ENCODE data around the gene POGLUT3. TPM values are rescaled to one million over a fixed set of nuclear protein-coding genes. Genes with fewer than 3 reads are reported as not detected.

Gene POGLUT3
- 26.9 and 37.2 TPM in 2 replicates for total RNA-seq (2014; rRNA removed; shearing (Covaris generic))

- H3K4me3 ChIP-seq = peak within 1 kb of the TSS; percentile 62
- no peaks in the 10 kb centered on the region for H3K9me3 ChIP-seq (replicated peaks)
- no peaks in the 10 kb centered on the region for H3K36me3 ChIP-seq
- H3K27me3 ChIP-seq (replicated peaks) = no peaks in the 10 kb centered on the region
- H3K27ac ChIP-seq = peak within 1 kb of the TSS; percentile 96
- H3K4me1 ChIP-seq (replicated peaks) = peaks cover 3% of the 10 kb centered on the region
- DNase-seq (ENCODE audit: low read depth in 1 of 2, low spot score in 2 of 2) = peak; percentile 50 to 55
These were observed at the start of gene POGLUT3 for GRCh38 chr11:108498046-108498815. TSS of gene POGLUT3 (minus strand) at chr11:108498384. CDS start at chr11:108498366, 18 bp downstream.

GRCh38 chr11:108545909-108546501 lies 47.8 kb upstream of the POGLUT3 start:
- H3K4me3 ChIP-seq = no peak overlapping the region
- H3K4me1 ChIP-seq (replicated peaks) = no peaks in the 10 kb centered on the region
- H3K27ac ChIP-seq = no peak overlapping the region
- H3K27me3 ChIP-seq (replicated peaks) = no peaks in the 10 kb centered on the region
- H3K9me3 ChIP-seq (replicated peaks) = no peaks in the 10 kb centered on the region
- no peaks in the 10 kb centered on the region for H3K36me3 ChIP-seq
- DNase-seq (ENCODE audit: low read depth in 1 of 2, low spot score in 2 of 2) = no peak

GRCh38 chr11:108543316-108543964 lies 45.3 kb upstream of the POGLUT3 start:
- Histone ChIP-seq H3K4me1 (replicated peaks) (no peaks in the 10 kb centered on the region), H3K9me3 (replicated peaks) (no peaks in the 10 kb centered on the region), H3K4me3 (no peak overlapping the region), H3K27ac (no peak overlapping the region), H3K27me3 (replicated peaks) (no peaks in the 10 kb centered on the region), H3K36me3 (no peaks in the 10 kb centered on the region)
- DNase-seq (ENCODE audit: low read depth in 1 of 2, low spot score in 2 of 2) = no peak

- no peak for DNase-seq (ENCODE audit: low read depth in 1 of 2, low spot score in 2 of 2)
- Histone ChIP-seq H3K9me3 (replicated peaks) (no peaks in the 10 kb centered on the region), H3K4me1 (replicated peaks) (no peaks in the 10 kb centered on the region), H3K4me3 (no peak overlapping the region), H3K27me3 (replicated peaks) (no peaks in the 10 kb centered on the region), H3K27ac (no peak overlapping the region), H3K36me3 (no peaks in the 10 kb centered on the region)
These were observed 43.3 kb upstream of the POGLUT3 start for GRCh38 chr11:108541531-108541930.

GRCh38 chr11:108538502-108538901 lies 40.3 kb upstream of the POGLUT3 start:
- Histone ChIP-seq H3K9me3 (replicated peaks) (no peaks in the 10 kb centered on the region), H3K36me3 (no peaks in the 10 kb centered on the region), H3K4me1 (replicated peaks) (no peaks in the 10 kb centered on the region), H3K27ac (no peak overlapping the region), H3K4me3 (no peak overlapping the region), H3K27me3 (replicated peaks) (no peaks in the 10 kb centered on the region)
- no peak for DNase-seq (ENCODE audit: low read depth in 1 of 2, low spot score in 2 of 2)

GRCh38 chr11:108538022-108538424 lies 39.8 kb upstream of the POGLUT3 start:
- no peak overlapping the region for H3K4me3 ChIP-seq
- no peaks in the 10 kb centered on the region for H3K27me3 ChIP-seq (replicated peaks)
- H3K9me3 ChIP-seq (replicated peaks) = no peaks in the 10 kb centered on the region
- no peak for DNase-seq (ENCODE audit: low read depth in 1 of 2, low spot score in 2 of 2)
- no peak overlapping the region for H3K27ac ChIP-seq
- H3K36me3 ChIP-seq = no peaks in the 10 kb centered on the region
- H3K4me1 ChIP-seq (replicated peaks) = no peaks in the 10 kb centered on the region

- no peak overlapping the region for H3K27ac ChIP-seq
- no peak for DNase-seq (ENCODE audit: low read depth in 1 of 2, low spot score in 2 of 2)
- no peaks in the 10 kb centered on the region for H3K9me3 ChIP-seq (replicated peaks)
These were observed 38.6 kb upstream of the POGLUT3 start for GRCh38 chr11:108536783-108537182.

GRCh38 chr11:108535384-108535955 lies 37.3 kb upstream of the POGLUT3 start:
- Histone ChIP-seq H3K4me3 (no peak overlapping the region), H3K4me1 (replicated peaks) (no peaks in the 10 kb centered on the region), H3K27ac (no peak overlapping the region), H3K27me3 (replicated peaks) (no peaks in the 10 kb centered on the region), H3K9me3 (replicated peaks) (no peaks in the 10 kb centered on the region), H3K36me3 (no peaks in the 10 kb centered on the region)
- no peak for DNase-seq (ENCODE audit: low read depth in 1 of 2, low spot score in 2 of 2)

More at GRCh38 chr11:108536783-108537182, 38.6 kb upstream of the POGLUT3 start:
- no peak overlapping the region for H3K4me3 ChIP-seq
- H3K36me3 ChIP-seq = no peaks in the 10 kb centered on the region
- H3K4me1 ChIP-seq (replicated peaks) = no peaks in the 10 kb centered on the region
- H3K27me3 ChIP-seq (replicated peaks) = no peaks in the 10 kb centered on the region

- H3K4me3 ChIP-seq = no peak overlapping the region
- H3K36me3 ChIP-seq = no peaks in the 10 kb centered on the region
- no peaks in the 10 kb centered on the region for H3K4me1 ChIP-seq (replicated peaks)
- H3K27ac ChIP-seq = no peak overlapping the region
- DNase-seq (ENCODE audit: low read depth in 1 of 2, low spot score in 2 of 2) = no peak
- H3K27me3 ChIP-seq (replicated peaks) = no peaks in the 10 kb centered on the region
- no peaks in the 10 kb centered on the region for H3K9me3 ChIP-seq (replicated peaks)
These were observed 36.2 kb upstream of the POGLUT3 start for GRCh38 chr11:108534274-108534882.

- Histone ChIP-seq H3K4me3 (no peak overlapping the region), H3K36me3 (no peaks in the 10 kb centered on the region), H3K4me1 (replicated peaks) (no peaks in the 10 kb centered on the region), H3K9me3 (replicated peaks) (no peaks in the 10 kb centered on the region), H3K27ac (no peak overlapping the region), H3K27me3 (replicated peaks) (no peaks in the 10 kb centered on the region)
- DNase-seq (ENCODE audit: low read depth in 1 of 2, low spot score in 2 of 2) = no peak
These were observed 32.2 kb upstream of the POGLUT3 start for GRCh38 chr11:108530426-108530825.

- H3K9me3 ChIP-seq (replicated peaks) = no peaks in the 10 kb centered on the region
- no peak for DNase-seq (ENCODE audit: low read depth in 1 of 2, low spot score in 2 of 2)
- H3K4me1 ChIP-seq (replicated peaks) = no peaks in the 10 kb centered on the region
- H3K27me3 ChIP-seq (replicated peaks) = no peaks in the 10 kb centered on the region
- H3K27ac ChIP-seq = no peak overlapping the region
- no peaks in the 10 kb centered on the region for H3K36me3 ChIP-seq
- no peak overlapping the region for H3K4me3 ChIP-seq
These were observed 29.2 kb upstream of the POGLUT3 start for GRCh38 chr11:108527382-108527781.

GRCh38 chr11:108525161-108525560 lies 27.0 kb upstream of the POGLUT3 start:
- Histone ChIP-seq H3K36me3 (no peaks in the 10 kb centered on the region), H3K4me3 (no peak overlapping the region), H3K27ac (no peak overlapping the region), H3K27me3 (replicated peaks) (no peaks in the 10 kb centered on the region), H3K4me1 (replicated peaks) (no peaks in the 10 kb centered on the region), H3K9me3 (replicated peaks) (no peaks in the 10 kb centered on the region)
- no peak for DNase-seq (ENCODE audit: low read depth in 1 of 2, low spot score in 2 of 2)

GRCh38 chr11:108524422-108524821 lies 26.2 kb upstream of the POGLUT3 start:
- H3K4me3 ChIP-seq = no peak overlapping the region
- H3K27me3 ChIP-seq (replicated peaks) = no peaks in the 10 kb centered on the region
- DNase-seq (ENCODE audit: low read depth in 1 of 2, low spot score in 2 of 2) = no peak
- no peaks in the 10 kb centered on the region for H3K9me3 ChIP-seq (replicated peaks)
- no peaks in the 10 kb centered on the region for H3K4me1 ChIP-seq (replicated peaks)
- H3K27ac ChIP-seq = no peak overlapping the region
- H3K36me3 ChIP-seq = no peaks in the 10 kb centered on the region
